GM18951 (cell line): Measurements from ENCODE around the gene GRM8.

ENCODE experiments used
- POLR2A ChIP-seq: IDR thresholded peaks from 4 replicates; pipeline ENCODE4 v1.6.1; 2011; ENCODE audit warnings: mild to moderate bottlenecking; ENCODE audit not compliant: insufficient read length, insufficient read depth; ENCODE audit errors: extremely low read depth
- in situ Hi-C: fragments of 300-500 bp; cut with MboI; formaldehyde crosslinking; loops from one replicate; pipeline ENCODE4 v1.12.0; 2022; ENCODE audit warnings: low sequenced_read_pairs, mixed read lengths, inconsistent platforms; ENCODE audit not compliant: unreplicated experiment

Gene GRM8

DNA sequence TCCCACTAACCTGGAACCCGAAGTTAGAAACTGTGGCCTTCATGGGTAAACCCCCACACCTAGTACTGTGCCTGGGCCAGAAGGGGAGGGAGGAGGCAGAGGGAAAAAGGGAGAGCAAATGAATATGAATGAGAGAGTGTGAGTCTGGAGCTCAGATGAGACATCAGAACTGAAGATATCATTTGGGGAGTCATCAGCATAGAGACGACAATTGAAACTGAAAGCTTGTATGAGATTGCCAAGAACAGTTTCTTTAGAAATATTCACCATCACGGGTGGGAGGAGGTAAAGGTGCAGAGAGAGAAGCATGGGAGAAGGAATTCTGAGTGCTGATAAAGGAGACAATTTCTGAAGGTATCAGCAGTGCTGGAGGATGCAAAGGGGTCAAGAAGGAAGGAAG, 171.2 kb downstream of the GRM8 start:
- in situ Hi-C loops: no loop called here
- TF ChIP-seq POLR2A: no peak

DNA sequence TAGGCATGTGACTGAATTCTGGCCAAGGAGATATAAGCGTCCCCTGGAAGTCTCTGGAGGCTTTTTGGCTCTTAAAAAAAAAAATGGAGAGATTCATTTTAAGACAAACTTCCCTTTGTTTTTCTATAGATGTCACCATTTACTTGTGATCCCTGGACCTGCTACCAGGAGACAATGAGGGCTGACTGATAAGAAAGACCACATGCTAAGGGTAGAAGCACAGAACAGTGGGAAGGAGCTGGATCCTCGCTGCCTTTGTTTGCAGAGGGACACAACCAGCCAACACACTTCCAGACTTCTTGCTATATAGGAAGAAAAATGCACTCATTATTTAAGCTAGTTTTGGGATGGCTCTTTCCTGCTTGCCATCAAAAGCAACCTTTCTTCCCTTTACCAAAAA, 172.2 kb downstream of the GRM8 start:
- in situ Hi-C loops: no loop called here
- no peak for TF ChIP-seq POLR2A

DNA sequence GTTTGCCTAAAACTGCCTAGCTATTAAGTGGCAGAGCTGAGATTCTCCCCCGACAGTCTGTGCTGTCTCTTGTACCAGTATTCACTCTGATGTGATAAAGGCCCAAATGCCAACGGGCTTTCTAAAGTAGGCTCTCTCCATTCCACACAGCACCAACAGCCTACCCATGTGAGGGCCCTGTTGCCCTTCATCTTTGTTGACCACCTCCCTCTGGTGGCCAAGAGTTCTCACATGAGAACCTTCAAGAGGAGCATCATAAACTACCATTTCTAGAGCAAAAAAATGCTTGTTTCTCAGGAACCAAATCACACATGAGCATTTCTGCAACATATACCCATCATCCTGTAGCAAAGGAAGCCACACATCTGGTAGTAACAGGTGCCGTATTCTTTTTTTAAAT, 185.8 kb downstream of the GRM8 start:
- in situ Hi-C loops: no loop called here

DNA sequence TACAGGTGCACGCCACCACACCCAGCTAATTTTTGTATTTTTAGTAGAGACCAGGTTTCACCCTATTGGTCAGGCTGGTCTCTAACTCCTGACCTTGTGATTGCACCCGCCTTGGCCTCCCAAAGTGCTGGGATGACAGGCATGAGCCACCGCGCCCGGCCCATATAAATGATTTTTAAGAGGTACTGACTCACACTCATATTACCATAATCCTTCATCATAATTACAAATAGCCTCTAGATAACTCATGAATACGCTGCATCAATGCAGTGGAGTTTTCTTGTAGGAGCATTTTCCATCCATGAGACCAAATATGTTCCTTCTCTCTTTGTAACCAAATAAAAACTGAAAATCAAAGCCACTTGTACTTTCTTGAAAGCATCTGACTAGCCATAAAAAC, 193.3 kb downstream of the GRM8 start:
- TF ChIP-seq POLR2A: no peak
- in situ Hi-C loops: no loop called here

More for the DNA sequence above, 185.8 kb downstream of the GRM8 start:
- no peak for TF ChIP-seq POLR2A

DNA sequence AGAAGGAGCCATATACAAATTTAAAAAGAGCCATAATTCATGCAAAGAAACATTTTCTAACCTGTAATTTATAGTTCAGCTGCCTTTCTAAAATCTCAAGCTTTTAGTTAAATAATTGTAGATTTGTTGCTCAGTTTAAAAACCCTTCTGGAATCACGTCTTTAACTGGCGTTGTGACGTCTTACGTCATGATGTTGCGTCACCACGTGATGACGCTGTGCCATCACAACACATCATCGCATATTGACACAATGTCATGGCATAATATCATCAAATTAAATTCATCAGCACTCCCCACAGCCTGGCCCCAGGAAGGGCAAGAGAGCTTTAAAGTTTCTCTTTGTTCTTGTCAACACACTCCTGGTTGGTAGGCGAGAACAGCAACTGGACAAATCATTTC, 194.8 kb downstream of the GRM8 start:
- TF ChIP-seq POLR2A: no peak
- in situ Hi-C loops: no loop called here

DNA sequence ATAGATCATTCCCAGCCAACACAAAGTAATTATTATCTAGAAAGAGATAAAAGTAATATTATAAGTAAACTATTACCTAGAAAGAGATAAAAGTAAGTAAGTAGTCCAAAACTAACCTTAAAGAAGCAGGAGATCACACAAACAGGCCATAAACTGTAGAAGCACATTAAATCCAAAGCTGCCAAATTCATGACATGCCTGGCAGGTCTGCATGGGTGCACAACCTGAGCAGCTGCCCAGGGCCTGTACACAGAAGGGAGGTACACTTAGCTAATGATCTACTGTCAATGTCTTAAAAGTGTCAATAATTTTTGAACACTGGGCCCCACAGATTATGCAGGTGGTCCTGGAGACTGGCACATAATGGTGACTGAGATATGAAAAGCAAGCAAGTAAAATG, 196.5 kb downstream of the GRM8 start:
- no peak for TF ChIP-seq POLR2A
- in situ Hi-C loops: no loop called here

DNA sequence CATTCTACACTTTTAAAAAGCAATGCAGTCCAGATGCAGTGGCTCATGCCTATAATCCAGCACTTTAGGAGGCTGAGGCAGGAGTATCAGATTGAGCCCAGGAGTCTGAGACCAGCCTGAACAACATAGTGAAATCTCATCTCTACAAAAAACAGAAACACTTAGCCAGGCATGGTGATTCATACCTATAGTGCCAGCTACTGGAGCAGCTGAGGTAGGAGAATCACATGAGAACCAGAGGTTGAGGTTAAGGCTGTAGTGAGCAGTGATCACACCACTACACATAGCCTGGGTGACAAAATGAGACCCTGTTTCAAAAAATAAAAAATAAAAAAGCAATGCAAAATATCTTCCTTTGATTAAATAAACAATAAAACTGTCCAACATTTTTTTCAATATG, 205.2 kb downstream of the GRM8 start:
- no peak for TF ChIP-seq POLR2A
- in situ Hi-C loops: no loop called here

DNA sequence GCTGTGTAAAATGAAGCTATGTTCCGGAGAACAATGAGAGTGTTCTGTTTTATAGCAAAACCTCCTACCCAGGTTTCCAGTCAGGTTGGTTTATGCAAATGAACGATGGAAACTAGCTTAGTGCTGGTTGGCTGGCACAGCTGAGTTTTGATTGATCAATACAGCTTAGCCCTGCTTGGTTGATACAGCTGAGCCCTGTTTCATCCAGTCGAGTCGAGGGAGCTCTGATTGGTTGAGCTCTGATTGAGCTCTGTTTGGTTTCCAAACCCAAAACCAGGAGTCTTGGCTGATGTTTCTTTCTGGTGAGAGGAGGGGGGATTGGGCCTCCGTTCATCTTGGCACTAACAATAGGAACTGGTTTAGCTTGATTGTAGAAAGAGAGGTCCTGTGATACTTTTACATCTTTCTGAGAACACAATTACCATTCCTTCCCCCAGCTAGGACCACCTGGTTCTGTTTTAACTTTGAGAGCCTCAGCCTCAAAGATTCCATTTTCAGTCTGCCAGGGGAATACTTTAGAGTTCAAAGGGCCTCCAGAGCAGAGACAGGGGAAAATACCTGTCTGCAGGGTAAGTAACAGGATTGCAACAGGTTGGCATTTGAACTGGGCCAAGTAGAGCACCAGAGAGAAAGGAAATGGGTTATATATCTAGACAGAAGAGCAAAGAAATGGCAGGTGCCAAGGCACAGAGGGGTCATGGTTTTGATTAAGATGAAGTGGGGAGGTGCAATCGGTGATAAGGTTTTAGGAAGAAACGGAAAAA, 210.9 kb downstream of the GRM8 start:
- in situ Hi-C loops: no loop called here
- no peak for TF ChIP-seq POLR2A

DNA sequence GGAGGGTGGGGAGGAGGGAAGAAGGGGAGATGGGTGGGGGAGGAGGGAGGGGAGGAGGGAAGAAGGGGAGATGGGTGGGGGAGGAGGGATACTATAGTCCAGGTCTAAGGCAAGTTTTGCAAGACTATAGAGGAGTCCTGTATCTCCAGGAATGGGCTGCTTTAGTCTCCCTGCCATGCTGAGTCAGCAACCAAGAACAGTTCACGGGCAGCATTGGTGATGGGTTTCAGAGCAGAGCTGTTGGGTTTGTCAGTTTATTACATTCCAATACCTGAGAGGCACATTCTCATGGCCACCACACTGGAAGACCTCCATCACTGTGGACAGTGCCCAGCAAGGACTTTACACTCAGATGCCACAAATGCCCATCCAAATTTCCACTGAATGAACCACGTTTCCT, 212.7 kb downstream of the GRM8 start:
- no peak for TF ChIP-seq POLR2A
- in situ Hi-C loops: no loop called here

DNA sequence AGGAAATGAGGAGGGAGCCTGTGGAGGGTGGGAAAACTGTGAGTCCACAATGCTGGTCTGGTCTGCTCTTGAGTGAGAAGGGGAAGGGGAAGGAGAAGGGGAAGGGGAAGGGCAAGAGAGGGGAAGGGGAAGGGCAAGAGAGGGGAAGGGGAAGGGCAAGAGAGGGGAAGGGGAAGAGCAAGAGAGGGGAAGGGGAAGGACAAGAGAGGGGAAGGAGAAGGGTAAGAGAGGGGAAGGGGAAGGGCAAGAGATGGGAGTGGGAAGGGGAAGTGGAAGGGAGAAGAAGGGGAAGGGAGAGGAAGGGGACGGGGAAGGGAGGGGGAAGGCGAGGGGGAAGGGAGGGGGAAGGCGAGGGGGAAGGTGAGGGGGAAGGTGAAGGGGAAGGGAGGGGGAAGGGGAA, 213.2 kb downstream of the GRM8 start:
- TF ChIP-seq POLR2A: no peak
- in situ Hi-C loops: no loop called here

DNA sequence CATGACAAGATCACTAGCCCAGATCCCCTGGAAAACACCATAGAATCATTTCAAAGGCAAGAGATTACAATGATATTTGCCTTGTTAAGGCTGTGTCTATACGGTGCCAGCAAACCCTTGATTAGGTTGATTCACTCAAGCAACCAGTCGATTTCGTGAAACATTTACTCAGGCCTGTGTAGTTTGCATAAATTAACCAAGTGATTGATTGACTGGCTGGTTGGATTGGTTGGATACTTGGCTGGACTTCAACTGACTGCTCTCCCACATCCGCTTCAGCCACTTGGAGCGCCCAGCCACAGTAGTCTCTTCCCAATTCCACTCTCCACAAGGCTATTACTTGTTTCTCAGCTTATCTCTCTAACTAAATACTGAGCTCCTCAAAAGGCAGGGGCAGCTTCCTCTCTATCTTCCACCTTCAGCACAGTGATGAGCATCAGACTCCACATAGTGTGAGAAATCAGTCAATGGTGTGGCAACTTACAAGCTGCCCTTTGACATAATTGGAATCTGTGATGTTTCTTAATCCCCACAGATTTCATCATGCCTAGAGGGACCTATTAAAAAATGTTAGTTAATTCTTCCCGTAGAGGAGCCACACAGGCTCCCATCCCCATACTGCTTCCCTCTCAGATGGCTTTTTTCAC, 217.4 kb downstream of the GRM8 start:
- no peak for TF ChIP-seq POLR2A
- in situ Hi-C loops: no loop called here

DNA sequence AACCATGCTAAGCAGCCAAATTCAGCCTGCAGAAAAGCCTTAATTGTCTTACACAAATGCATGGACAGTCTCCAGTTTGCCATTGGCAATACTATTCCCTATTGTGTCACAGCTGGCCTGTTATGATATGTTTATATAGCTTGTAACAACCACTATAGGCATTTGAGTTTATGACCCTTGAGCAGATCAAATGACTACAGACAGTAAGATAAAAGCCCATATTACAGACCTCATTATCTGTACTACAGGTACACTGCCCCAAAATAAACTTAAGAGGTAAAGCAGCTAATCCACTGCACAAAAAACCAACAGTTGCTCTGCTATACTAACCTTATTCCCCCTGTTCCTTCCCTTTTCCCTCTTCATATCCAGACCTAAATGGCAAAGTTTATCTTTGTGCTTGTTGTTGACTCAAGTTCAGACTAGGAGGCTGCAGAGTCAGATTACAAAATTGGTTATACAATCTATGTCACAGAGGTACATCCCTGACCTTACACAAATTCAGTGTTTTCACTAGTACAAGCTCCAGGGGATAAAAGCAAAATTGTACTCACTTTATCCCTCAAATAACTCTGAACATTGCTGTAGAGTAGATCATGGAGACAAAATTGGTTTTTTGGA, 218.4 kb downstream of the GRM8 start:
- no peak for TF ChIP-seq POLR2A
- in situ Hi-C loops: no loop called here

DNA sequence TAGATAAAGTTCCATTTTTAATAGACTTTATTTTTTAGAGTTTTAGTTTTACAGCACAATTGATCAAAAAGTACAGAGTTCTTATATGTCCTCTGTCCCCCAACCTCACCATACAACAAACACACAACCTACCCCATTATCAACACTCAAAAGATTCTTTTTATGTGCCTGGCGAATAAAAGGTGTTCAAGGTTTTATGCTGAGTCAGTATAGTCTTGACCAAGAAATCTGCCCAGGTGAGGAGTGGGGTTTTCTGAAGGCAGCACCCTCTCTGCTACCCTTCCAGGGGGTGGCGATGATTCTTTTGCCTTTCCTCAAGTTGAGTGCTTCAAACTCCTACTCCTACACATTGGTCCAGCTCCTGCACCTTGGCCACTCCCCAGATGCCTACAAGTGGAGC, 222.9 kb downstream of the GRM8 start:
- in situ Hi-C loops: no loop called here

DNA sequence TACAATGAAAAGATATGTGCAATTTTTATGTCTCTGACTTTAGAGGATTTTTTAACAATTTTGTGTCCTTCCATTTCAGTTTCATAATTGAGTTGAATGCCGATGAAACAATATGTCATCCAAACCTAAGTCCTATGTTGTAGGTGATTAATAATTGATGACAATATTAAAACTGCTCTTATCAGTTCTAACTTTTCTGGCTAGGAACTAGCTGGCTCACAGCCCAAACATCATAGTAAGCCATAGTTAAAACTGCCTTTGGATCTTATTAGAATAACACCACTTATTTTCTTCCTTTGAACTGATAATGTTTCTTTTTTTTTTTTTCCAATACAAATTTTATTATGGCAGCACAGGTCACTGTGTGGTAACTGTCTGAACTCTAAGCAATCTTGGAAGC, 230.9 kb downstream of the GRM8 start:
- in situ Hi-C loops: no loop called here
- no peak for TF ChIP-seq POLR2A

More for the DNA sequence above, 222.9 kb downstream of the GRM8 start:
- TF ChIP-seq POLR2A: no peak
